Smooth muscle cell (in vitro differentiated cells): ENCODE data around the gene CHD5. TPM values are rescaled to one million over a fixed set of nuclear protein-coding genes. Genes with fewer than 3 reads are reported as not detected.

ENCODE experiments used
- DNase-seq: peaks from one replicate; lab custom pipeline; 2025; ENCODE audit not compliant: unreplicated experiment; lab: John Stamatoyannopoulos, UW
- H2AFZ ChIP-seq: fragments of 200-600 bp; sonication (generic); 2 replicates; pipeline ENCODE4 v1.6.0; 2016; ENCODE audit warnings: antibody characterized with exemption, low read depth, mild to moderate bottlenecking
- H3F3A ChIP-seq: fragments of 200-600 bp; sonication (generic); 2 replicates; pipeline ENCODE4 v1.6.0; 2017; ENCODE audit warnings: antibody characterized with exemption, low read depth
- H3K27ac ChIP-seq: fragments of 200-600 bp; sonication (generic); 2 replicates; pipeline ENCODE4 v1.5.1; 2016; ENCODE audit warnings: low read depth, mild to moderate bottlenecking
- H3K27me3 ChIP-seq: fragments of 200-600 bp; sonication (generic); 2 replicates; pipeline ENCODE4 v1.6.1; 2016; ENCODE audit warnings: low read depth, mild to moderate bottlenecking
- H3K36me3 ChIP-seq: fragments of 200-600 bp; sonication (generic); 2 replicates; pipeline ENCODE4 v1.5.1; 2016; ENCODE audit warnings: low read depth
- H3K4me1 ChIP-seq: fragments of 200-600 bp; sonication (generic); 2 replicates; pipeline ENCODE4 v1.5.1; 2016; ENCODE audit warnings: low read depth
- H3K4me2 ChIP-seq: fragments of 200-600 bp; sonication (generic); 2 replicates; pipeline ENCODE4 v1.6.0; 2016; ENCODE audit warnings: mild to moderate bottlenecking
- H3K4me3 ChIP-seq: fragments of 200-600 bp; sonication (generic); 2 replicates; pipeline ENCODE4 v1.5.1; 2016; ENCODE audit warnings: mild to moderate bottlenecking
- H3K79me2 ChIP-seq: fragments of 200-600 bp; sonication (generic); 2 replicates; pipeline ENCODE4 v1.6.0; 2016; ENCODE audit warnings: low read depth, mild to moderate bottlenecking
- H3K9ac ChIP-seq: fragments of 200-600 bp; sonication (generic); 2 replicates; pipeline ENCODE4 v1.6.0; 2016; ENCODE audit warnings: low read depth
- H3K9me3 ChIP-seq: fragments of 200-600 bp; sonication (generic); replicated peaks from 2 replicates; pipeline ENCODE4 v1.5.1; 2016; ENCODE audit warnings: low read depth
- H4K20me1 ChIP-seq: fragments of 200-600 bp; sonication (generic); 2 replicates; pipeline ENCODE4 v1.6.0; 2016; ENCODE audit warnings: low read depth
- WGBS: methylation state at CpG from one replicate; pipeline ENCODE4 v1.1.7; 2016; ENCODE audit warnings: low lambda C conversion rate; 5-methylcytosine and 5-hydroxymethylcytosine counted together
- polyA plus RNA-seq: library from polyadenylated mRNA; unstranded; fragments of >200 nt; fragmentation: Nextera tagmentation; extraction: Ambion mirVana; gene quantifications from 2 replicates; pipeline ENCODE4 v1.2.1, GENCODE V29; 2016
- total RNA-seq: library from RNA; depleted of rRNA; stranded (reverse); fragments of >200 nt; gene quantifications from 2 replicates; pipeline ENCODE4 v1.2.3, GENCODE V29; 2014
- TF ChIP-seq, protein P1 (sequence below): fragments of 200-600 bp; sonication (generic); IDR thresholded peaks from 2 replicates; pipeline ENCODE4 v1.5.1; 2017; ENCODE audit warnings: borderline replicate concordance, mild to moderate bottlenecking, antibody characterized with exemption; ENCODE audit not compliant: insufficient read depth, poor library complexity, severe bottlenecking

The CHD5 gene
- total and polyA plus RNA-seq, 2 experiments from 2014 or later = 0.40 TPM; not detected in 1

DNA sequence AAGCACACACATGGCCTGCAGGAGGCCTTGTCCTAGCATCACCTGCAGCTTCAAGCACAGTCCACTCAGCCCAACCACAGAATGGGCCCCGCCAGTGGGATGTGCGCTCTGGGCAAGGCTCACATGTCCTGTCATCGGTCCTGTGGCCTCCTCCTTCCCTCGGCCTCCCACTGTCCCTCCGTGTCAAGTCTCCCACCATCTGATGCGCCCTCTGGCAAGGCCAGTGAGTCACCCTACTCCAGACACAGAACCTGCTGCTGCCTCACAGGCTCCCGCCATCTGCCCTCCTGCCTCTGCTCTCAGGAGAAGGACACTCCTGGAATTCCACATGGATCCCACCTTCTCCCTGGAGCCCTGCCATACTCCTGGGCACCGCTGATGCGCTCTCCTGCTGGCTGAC, 120.3 kb downstream of the CHD5 start:
- H3K4me2 ChIP-seq = no peak overlapping the region
- H3F3A ChIP-seq = no peaks in the 10 kb centered on the region
- H3K9me3 ChIP-seq = no peaks in the 10 kb centered on the region
- TF ChIP-seq, protein P1, sequence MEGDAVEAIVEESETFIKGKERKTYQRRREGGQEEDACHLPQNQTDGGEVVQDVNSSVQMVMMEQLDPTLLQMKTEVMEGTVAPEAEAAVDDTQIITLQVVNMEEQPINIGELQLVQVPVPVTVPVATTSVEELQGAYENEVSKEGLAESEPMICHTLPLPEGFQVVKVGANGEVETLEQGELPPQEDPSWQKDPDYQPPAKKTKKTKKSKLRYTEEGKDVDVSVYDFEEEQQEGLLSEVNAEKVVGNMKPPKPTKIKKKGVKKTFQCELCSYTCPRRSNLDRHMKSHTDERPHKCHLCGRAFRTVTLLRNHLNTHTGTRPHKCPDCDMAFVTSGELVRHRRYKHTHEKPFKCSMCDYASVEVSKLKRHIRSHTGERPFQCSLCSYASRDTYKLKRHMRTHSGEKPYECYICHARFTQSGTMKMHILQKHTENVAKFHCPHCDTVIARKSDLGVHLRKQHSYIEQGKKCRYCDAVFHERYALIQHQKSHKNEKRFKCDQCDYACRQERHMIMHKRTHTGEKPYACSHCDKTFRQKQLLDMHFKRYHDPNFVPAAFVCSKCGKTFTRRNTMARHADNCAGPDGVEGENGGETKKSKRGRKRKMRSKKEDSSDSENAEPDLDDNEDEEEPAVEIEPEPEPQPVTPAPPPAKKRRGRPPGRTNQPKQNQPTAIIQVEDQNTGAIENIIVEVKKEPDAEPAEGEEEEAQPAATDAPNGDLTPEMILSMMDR = no peak
- no peaks in the 10 kb centered on the region for H3K36me3 ChIP-seq
- no peak overlapping the region for H3K27ac ChIP-seq
- H4K20me1 ChIP-seq = no peaks in the 10 kb centered on the region
- no peak overlapping the region for H2AFZ ChIP-seq
- H3K79me2 ChIP-seq = no peaks in the 10 kb centered on the region
- peaks cover 2% of the 10 kb centered on the region for H3K27me3 ChIP-seq
- DNase-seq = no peak
- H3K4me3 ChIP-seq = no peak overlapping the region
- no peaks in the 10 kb centered on the region for H3K4me1 ChIP-seq
- WGBS = 70% methylated on average over 9 of the region's 9 CpGs
- H3K9ac ChIP-seq = no peak overlapping the region

DNA sequence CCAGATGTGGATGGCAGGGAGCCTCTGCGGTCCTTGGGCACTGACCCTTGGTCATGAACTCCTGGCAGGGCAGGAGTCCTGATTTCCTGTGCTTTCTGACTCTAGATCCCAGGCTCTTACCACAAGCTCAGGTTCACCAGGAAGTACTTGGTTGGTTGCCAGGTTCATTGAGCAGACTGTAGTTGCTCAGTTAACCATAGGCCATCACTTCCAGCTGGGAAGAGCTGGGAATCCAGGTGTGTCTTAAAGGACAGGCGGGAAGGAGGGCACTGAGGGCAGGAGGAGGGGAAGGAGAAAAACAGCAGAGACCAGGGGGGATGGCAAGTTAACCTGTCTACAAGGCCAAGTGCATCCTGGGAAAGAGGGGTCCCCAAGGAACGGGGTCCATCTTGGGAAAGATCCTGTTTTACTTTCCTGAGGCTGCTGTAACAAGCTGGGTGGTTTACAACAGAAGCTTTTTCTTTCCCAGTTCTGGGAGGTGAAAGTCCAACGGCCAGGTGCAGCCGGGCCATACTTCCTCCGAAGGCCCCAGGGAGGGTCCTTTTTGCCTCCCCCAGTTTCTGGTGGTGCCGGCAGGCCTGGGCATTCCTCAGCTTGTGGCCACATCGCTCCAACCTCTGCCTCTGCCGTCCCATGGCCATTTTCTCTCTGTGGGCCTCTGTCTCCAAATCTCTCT, 122.8 kb downstream of the CHD5 start:
- H3K9me3 ChIP-seq = no peaks in the 10 kb centered on the region
- H2AFZ ChIP-seq = no peak overlapping the region
- no peaks in the 10 kb centered on the region for H3F3A ChIP-seq
- H3K27ac ChIP-seq = no peak overlapping the region
- no peaks in the 10 kb centered on the region for H3K79me2 ChIP-seq
- peaks cover 6% of the 10 kb centered on the region for H3K27me3 ChIP-seq
- no peak overlapping the region for H3K9ac ChIP-seq
- TF ChIP-seq, protein P1 = no peak
- no peaks in the 10 kb centered on the region for H3K36me3 ChIP-seq
- 92% methylated on average over 9 of the region's 9 CpGs for WGBS
- DNase-seq = no peak
- H3K4me3 ChIP-seq = no peak overlapping the region
- H4K20me1 ChIP-seq = peaks cover 4% of the 10 kb centered on the region
- peaks cover 6% of the 10 kb centered on the region for H3K4me1 ChIP-seq
- H3K4me2 ChIP-seq = no peak overlapping the region

DNA sequence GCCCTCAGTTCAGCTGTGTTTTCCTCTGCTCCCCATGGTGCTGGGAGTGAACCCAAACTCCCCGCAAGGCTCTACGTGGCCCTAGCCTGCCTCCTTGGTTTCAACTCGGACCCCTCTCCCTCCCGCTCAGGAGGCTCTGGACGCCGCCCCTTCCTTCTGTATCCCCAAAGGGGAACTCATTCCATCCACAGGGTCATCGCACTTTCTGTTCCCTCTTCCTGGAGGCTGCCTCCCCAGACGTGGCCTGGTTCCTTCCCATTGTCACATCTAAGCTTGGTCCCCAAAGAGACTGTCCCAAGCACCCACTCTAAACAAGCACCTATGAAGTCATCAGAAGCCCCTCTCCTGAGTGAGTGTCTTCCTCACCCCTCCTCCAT, 123.6 kb downstream of the CHD5 start:
- peaks cover 6% of the 10 kb centered on the region for H3K27me3 ChIP-seq
- H4K20me1 ChIP-seq = peaks cover 4% of the 10 kb centered on the region
- H3K4me2 ChIP-seq = no peak overlapping the region
- WGBS = 91% methylated on average over 8 of the region's 8 CpGs
- peaks cover 6% of the 10 kb centered on the region for H3K4me1 ChIP-seq
- no peaks in the 10 kb centered on the region for H3F3A ChIP-seq
- H3K4me3 ChIP-seq = no peak overlapping the region
- H2AFZ ChIP-seq = no peak overlapping the region
- H3K9ac ChIP-seq = no peak overlapping the region
- no peaks in the 10 kb centered on the region for H3K79me2 ChIP-seq
- no peak for DNase-seq
- no peaks in the 10 kb centered on the region for H3K36me3 ChIP-seq
- H3K27ac ChIP-seq = no peak overlapping the region
- H3K9me3 ChIP-seq = no peaks in the 10 kb centered on the region
- TF ChIP-seq, protein P1 = no peak

DNA sequence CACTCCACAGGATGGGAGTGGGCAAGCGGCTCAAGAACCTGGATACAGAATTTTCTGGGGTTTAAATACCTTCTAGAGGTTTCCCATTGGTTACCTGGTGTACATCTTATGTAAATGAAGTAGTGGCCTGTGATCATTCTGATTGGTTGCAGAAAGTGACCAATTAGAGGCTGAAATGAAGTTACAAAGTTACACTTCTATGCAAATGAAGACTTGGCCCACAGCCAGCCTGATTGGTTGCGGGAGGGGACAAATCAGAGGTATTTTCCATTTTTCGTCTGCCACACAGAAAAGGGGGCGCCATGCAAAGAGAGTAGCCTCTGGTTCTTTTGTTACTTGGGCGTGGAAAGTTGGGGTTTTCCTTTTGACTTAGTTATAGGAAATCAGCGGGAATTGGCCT, 125.5 kb downstream of the CHD5 start:
- H3K27me3 ChIP-seq = peaks cover 9% of the 10 kb centered on the region
- H3K9ac ChIP-seq = no peak overlapping the region
- no peak overlapping the region for H2AFZ ChIP-seq
- no peaks in the 10 kb centered on the region for H3K36me3 ChIP-seq
- no peaks in the 10 kb centered on the region for H3F3A ChIP-seq
- no peak overlapping the region for H3K4me2 ChIP-seq
- peaks cover 6% of the 10 kb centered on the region for H3K4me1 ChIP-seq
- H3K4me3 ChIP-seq = no peak overlapping the region
- no peak for DNase-seq
- H3K27ac ChIP-seq = no peak overlapping the region
- WGBS = 94% methylated on average over 6 of the region's 6 CpGs
- peaks cover 4% of the 10 kb centered on the region for H4K20me1 ChIP-seq
- no peaks in the 10 kb centered on the region for H3K9me3 ChIP-seq
- no peaks in the 10 kb centered on the region for H3K79me2 ChIP-seq
- TF ChIP-seq, protein P1 = no peak
